ENCODE results near the gene PKD1L1.
"Not testable (repeated sequence)": the region's sequence is repeated elsewhere in the genome, so short reads cannot be mapped to it uniquely, and the experiment has no call there.

PKD1L1 gene

DNA sequence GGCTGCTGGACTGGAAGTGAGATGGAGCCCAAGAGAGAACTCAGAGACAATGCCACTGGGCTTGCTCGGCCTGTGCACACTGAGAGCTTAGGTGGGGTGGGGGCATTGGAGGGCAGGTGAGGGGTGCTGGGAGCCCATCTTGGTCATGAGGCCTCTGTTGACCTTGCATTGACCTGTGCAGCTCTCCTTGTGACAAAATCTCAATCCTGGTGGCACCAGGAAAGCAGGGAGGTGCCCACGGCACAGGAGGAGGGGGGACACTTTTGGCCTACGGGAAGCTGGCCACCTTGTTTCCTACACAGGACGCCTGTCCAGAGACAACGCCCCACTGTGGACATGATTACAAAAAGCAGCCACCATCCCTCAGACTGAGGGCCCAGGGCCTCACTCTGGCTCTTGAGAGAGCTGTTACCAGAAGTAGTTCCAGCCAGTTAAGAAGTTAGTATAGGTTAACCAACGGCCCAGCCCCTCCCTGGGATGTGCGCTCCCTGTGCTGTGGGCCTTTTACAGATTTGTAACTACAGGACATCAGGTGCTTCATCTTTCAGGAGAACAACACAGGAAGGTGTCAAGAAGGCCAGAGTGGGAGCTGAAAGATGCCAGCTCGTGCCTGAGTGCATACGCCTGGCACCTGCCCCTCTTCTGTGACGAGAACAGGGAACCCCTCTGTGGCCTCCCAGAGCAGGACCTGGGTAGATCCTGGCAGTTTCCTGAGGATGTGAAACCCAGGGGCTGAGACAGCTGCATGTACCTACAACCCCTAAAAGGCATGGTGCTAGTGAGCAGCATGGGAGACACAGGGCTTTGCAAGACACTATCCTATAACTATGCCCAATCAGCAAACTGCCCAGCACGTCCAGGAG is 10.3 kb downstream of the PKD1L1 start:
- DNase-seq (ENCODE audit: low read depth): no peak

DNA sequence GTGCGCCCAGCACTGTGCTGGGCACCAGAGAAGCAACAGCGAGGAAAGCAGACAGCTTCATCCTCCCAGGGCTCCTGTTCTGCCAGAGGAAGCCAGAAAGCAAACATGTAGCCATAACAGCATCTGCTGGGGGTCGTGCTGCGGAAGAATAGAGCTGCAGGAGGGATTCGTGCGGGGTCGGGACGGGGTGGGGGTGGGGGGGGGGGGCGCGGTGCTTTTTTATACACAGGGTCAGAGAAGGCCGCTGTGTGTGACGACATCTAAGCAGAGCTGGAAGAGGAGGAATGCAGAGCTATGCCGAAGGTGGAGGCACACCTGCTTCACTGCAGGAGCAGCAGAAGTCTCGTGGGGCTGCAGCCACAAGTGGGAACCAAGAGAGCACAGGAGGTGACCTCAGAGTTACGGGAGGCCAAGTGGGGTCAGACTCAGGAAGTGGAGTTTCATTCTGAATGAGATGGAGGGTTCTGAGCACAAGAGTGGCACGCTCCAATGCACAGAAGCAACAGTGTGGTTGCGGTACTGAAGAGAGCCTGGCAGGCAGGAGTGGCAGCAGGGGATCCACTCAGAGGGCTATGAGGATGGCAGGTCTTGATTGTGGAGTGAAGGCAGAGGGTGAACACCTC is 11.1 kb downstream of the PKD1L1 start:
- DNase-seq (ENCODE audit: low read depth): no peak

DNA sequence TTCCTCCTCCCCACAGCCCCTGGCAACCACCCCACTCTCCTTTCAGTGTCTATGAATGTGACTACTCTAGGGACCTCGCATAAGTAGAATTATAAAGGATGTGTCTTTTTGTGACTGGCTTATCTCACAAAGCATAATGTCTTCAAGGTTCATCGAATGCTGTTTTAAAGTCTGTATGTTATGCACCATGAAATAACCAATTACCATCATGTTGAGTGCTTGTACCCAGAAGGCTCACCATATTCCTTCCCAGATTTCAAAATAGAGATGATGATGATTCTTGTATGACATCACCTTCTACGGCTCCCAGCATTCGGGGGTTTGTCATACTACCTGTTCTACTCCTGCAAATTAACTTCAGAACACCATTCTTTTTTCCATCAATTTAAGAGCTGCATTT is 11.9 kb downstream of the PKD1L1 start:
- no peak for DNase-seq (ENCODE audit: low read depth)

DNA sequence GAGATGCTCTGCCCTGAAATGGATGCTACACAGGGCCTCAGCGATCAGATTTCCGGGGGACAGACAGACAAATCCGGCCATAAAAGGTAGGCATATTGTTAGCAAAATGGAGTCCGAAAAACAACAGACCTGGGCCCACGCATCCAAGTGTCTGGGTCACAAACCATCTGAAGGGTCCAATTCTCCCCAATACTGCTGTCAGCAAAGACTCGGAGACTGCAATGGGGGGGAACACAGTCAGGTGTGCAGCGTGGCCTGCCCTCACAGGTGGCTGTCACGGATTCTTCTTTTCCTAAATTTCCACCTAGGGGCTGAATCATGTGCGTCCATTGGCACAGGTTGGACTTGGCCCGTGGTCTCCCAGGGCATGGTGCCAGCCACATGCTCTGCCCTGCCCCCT is 12.9 kb downstream of the PKD1L1 start:
- no peak for DNase-seq (ENCODE audit: low read depth)

DNA sequence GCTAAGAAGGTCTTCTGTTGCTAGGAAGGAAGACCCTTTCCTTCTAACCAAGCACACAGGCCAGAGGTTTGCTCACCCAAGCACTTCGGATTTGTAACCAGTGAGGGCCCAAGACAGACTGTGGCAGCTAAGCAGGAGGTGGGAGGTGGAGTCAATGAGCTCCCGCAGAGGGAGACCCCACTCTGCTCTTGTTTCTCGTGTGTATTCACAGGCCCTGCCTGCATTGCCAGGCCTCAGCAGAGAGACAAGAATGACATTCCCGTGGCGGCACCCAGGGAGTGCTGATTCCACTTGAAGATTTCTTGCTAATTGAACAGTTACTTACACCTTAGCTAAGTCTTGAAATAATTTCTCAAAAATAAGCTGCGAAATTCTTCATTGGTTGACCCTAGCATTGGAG is 13.4 kb downstream of the PKD1L1 start:
- DNase-seq (ENCODE audit: low read depth): no peak

DNA sequence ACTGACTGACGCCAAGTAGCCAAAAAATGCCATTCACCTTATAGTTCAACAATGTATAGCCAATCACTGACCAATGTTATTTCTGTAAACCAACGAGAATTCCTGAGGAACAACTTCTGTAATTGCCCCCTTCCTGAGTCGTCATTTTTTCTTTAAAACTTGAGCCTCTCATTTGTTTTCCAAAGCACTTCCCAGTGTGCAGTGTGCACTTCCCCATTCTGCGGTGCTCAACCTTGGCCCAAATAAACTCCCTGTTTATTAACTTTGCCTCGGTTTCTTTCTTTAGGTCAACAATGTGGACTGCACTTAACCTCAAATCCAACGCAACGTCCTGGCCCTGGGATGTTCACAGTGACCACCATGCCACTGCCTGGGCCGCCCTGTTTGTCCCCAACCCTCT is 15.1 kb downstream of the PKD1L1 start:
- no peak for DNase-seq (ENCODE audit: low read depth)

DNA sequence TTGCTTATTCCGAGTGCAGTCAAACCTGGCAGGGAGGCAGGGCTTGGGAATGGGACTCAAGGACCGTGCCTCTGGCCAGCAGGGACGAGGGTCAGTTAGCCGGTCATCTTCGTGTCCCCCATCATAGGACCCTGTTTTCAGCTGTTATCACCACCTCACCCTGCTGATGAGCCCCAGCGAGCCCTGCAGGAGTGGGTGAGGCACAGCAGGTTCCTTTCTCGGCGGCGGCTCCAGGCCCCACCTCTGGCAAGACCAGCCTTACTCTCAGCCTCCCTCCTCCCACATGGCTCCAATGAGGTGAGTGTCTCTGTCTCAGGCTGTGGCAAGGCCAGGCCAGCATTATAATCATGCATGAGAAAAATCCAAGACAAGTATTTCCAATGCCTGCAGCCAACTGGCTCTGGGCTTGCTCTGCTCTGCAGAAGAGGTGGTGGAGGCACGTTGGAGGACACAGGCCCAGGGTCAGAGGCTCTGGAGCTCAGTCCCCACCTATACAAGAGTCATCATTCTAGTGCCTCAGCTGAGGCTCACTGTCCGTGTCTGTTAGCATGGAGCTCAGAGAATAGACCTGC is 15.7 kb downstream of the PKD1L1 start:
- DNase-seq (ENCODE audit: low read depth): no peak

DNA sequence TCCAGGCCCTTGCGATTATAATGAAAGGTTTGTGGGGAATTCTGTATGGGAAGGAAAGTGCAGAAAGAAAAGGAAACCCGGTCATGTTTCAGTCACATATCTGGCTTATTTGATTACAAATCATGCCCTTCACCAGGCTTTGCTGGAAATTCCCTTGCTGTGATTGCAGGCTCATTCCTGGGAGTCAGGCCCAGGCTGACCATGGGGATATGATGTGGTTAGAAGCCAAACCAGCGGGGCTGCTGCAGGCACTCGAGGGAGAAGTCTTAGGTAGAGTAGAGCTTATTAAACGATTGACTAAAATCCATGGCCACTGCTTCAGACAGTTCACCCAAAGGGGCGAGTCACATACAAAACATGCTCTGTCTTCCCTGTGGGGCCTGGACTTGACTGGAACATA is 16.2 kb downstream of the PKD1L1 start:
- no peak for DNase-seq (ENCODE audit: low read depth)

DNA sequence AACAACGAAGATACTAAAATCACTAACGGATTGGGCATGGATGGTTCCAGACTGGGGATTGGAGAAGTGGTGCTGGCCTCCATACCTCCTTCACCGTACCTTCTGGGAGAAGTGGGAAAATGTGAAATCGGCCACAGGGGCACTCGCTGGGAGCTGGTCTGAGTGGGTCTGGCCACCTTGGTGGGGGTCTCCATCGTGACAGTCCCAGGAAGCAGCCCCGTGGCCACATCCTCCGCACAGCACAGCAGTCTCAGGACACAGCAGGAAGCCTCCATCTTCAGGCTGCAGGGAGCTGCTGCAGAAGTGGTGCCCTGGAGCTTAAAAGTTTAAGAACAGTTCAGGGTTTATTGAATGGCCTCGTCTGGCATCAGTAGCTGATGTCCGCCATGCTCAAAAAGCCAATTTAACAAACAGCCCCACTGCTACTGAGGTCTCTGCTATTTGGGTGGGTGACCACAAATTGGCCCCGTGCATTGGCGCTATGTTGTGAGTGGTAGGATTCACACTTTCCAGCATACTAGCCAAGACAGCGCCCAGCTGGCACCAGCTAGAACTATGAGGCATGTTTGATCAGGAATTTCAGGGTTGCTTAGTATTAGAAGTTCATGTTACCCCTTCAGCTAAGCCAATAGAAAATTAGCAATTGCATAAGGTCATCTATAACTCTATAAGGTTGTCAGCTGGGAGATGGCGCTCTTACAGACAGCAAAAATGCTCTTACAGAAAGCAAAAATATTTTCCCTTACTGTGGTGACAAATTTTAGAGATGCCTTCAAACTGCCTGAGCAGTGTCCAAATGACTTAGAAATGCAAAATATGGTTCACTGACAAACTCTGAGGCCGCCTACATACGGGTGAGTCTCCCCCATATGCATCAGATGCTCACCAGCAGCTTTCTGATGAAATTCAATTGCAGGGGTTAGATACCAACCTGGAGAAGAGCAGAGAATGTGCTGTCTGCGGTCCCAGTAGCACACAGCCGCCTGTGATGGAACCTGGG is 17.0 kb downstream of the PKD1L1 start:
- DNase-seq (ENCODE audit: low read depth): no peak

DNA sequence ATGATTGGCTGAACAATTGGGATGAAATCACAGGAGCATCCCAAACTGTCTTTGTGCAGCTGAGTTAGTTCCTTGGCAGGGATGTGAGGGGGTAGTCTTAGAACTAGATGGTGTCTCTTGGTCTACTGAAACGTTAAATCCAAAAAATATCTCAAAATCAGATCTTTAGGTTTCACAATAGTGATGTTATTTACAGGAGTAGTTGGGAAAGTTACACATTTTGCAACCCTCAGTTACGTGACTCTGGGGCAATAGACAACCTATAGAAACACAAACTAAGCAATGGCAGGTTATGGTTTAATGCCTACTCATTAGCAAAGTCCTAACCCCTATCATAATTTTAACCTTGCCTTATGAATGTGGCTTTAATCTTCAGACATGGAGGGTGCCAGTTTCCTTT is 24.0 kb downstream of the PKD1L1 start:
- DNase-seq (ENCODE audit: low read depth): no peak

DNA sequence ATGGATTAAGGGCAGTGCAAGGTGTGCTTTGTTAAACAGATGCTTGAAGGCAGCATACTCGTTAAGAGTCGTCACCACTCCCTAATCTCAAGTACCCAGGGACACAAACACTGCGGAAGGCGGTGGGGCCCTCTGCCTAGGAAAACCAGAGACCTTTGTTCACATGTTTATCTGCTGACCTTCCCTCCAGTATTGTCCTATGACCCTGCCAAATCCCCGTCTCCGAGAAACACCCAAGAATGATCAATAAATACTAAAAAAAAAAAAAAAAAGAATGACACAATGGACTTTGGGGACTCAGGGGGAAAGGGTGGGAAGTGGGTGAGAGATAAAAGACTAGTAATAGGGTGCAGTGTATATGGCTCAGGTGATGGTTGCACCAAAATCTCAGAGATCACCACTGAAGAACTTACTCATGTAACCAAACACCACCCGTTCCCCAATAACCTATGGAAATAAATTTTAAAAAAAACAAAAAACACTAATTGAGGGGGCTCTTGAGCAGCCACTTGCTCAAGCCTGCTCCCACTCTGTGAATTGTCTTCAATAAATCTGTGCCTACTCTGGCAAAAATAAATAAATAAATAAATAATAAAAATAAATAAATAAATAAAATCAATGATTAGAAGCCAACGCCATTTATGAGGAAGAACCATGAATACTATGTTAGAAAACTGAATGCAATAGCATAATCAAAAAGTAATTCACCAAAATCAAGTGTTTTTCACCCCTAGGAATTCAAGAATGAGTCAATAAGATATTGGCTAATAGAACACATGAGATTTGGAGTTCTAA is 25.0 kb downstream of the PKD1L1 start:
- not testable (repeated sequence) for DNase-seq (ENCODE audit: low read depth)

DNA sequence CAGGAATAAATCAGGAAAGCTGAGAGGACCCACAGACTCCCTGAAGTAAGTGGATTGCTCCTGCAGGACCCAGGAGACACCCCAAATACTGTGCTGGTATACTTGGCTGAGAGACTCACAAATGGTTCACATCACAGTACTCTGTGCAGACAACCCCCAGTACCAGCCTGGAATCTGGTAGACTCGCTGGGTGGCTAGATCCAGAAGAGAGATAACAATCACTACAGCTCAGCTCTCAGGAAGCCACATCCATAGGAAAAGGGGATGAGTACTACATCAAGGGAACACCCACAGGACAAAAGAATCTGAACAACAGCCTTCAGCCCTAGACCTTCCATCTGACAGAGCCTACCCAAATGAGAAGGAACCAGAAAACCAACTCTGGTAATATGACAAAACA is 31.8 kb downstream of the PKD1L1 start:
- peak; percentile 57 for DNase-seq (ENCODE audit: low read depth)

DNA sequence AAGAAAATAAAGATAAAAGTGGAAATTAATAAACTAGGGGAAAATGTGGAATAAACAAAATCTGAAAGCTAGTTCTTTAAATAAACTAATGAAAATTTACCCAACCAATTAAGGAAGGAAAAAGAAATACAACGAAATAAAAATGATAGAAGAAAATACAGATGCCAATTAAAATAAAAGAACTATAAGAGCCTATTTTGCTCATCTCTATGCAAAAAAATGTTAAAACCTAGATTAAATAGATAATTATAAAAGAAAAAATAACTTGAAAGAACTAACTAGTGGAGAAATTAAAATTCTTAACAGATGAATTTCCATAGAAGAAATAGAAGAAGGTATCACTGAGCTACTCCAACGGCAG is 32.7 kb downstream of the PKD1L1 start:
- DNase-seq (ENCODE audit: low read depth): no peak

DNA sequence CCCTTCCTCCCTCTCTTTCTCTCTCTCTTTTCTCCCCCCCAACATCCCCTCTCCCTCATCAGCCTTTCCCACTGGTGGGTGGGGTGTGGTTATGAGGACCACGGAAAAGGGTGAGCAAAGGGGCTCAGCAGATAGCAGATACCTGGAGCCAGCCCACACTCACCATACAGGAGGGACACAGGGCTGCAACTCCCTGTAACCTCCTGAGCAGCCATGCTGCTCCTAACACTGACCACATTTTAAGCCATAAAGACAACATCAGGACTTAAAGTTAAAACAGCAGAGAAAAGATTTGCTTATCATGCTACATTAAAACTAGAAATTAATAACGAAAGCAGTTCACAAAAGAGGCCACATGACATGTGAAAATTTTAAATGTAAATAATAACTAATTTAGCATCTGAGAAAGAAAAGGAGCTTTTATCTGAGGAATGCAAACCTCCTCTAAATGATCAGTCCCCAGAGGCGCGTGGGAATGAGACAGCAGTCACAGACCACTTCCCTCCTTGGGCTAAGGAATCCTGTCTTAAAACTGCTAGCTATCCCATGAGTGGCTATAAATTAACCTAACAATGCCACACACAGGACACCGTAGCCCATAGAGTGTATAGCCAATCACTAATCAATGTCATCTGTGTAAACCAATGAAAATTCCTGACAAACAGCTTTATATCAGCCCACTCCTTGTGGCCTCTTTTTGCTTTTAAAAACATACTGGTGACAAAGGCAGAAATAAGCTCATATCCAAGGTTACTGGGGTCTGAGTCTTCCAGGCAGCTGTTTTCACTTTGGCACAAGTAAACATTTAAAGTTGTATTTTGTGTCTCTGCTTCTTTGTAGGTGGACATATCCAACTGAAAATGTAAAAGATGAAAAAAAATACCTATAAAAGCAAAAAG is 33.3 kb downstream of the PKD1L1 start:
- DNase-seq (ENCODE audit: low read depth): peak; percentile 6

DNA sequence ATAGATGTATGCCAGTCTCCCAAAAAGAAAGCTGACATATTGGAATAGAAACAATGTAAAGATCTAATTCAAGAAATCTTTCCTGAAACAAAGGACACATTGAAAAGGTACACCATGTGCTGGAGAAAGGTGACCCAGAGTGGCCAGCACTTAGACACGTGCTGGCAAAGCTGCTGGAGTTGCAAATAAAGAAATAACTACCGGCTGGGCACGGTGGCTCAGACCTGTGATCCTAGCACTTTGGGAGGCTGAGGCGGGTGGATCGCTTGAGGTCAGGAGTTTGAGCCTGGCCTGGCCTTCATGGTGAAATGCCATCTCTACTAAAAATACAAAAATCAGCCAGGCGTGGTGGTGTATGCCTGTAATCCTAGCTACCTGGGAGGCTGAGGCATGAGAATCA is 35.9 kb downstream of the PKD1L1 start:
- no peak for DNase-seq (ENCODE audit: low read depth)

DNA sequence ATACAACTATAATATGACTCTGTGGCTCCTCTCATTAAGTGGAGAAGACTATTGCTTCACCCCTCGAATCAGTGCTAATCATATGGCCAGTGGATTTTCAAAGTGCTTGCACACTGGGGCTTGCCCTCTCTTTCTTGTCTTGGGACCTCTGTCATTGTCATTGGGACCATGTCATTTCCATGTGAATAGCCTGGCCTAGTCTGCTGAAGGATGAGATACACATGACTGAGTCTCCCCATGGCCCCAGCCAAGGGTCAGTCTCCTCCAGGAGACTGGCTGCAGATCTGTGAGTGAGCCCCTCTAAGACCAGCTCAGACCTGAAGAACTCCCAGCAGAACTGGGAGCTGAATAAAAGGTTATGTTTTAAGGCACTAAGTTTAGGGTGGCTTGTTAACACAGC is 39.5 kb downstream of the PKD1L1 start:
- DNase-seq (ENCODE audit: low read depth): no peak

DNA sequence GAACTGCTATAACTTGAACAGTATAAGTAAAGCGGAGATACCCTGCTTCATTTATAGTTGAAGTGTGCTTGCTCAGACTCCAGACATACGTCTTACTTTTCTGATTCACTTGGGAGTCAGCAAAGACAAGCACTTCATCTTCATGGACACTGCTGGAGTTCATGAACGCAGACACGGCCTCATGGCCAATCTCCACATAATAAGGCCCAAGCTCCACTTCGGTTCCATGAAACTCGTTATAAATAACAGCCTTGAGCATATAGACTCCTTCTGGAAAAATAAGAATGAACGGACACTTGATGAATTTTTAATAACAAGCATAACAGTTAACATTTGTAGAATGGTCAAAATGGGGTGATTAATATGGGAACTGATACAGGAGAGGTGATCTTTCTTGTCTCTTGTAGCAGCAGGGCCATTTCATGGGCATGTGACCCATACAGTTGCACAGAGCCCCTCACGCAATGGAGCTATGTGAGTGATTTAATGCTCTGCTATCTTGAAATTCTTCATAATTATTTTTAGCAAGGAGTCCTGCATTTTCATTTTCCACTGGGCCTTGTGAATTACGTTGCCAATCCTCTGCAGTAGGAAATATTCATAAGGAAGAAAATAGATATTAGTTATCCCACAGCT is 40.2 kb downstream of the PKD1L1 start:
- DNase-seq (ENCODE audit: low read depth): no peak

DNA sequence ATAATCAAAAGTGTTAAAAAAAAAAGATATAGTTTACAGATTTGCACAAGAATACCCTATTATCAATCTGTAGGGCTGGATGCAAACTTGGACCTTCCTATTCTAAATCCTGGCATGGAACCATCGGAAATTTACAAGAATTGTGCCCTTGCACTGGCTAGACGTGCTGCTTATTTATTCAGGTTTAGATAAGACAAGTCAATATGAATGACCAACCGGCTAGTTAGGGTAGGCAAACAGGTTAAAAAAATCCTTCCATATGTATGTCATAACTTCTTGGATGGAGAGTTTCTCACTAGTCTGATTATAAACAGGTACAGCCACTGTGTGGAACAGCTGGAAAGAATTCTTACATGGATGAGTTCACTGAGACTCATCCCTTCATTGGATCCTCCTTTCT is 41.4 kb downstream of the PKD1L1 start:
- DNase-seq (ENCODE audit: low read depth): no peak

DNA sequence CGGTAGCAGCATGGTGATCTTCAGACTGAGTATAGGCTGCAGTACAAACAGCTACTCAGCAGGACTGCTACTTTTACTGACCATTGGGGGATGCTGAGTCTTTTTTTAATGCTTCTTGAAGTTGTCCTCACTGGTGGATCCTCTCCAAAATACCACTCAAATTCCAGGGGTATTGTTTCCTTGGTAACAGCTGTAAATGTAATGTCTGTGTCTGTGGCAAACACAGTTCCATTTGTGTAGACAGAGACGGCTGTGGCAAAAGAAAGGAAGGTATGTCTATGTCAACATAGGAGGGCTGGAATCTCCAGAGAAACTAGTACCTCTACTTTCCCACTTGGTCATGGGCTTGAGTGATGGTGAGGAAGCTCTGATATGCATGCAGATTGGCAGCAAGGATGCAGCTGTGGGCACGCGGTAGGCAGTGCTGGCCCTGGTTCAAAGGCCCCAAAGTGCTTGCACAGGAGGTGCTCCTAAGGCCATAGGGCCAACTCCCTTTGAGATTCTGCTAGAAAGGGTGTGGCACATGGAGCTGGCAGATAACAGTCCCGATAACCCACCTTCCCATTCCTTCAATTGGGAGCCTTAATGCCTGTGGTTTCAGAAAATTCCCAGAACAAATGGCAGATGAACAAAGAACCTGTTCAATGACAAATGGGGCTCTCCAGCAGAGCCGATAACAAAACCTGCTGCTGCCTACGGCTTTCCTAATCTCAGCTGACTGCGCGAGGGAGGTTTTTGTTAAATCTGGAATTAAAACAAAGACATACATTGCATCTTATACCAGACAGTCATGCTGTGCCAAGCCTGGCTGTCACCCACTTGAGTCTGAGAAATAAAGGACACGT is 43.0 kb downstream of the PKD1L1 start:
- no peak for DNase-seq (ENCODE audit: low read depth)

Data from ELR (cell line).